GM12878 (cell line): ENCODE measurements around the gene CRYBB1. TPM values are rescaled to one million over a fixed set of nuclear protein-coding genes. Genes with fewer than 3 reads are reported as not detected.

ENCODE experiments used
- ATAC-seq: fragments of 200-7000 bp; cut with Tn5 transposase; 3 replicates; pipeline ENCODE4 v1.9.1; 2020; ENCODE audit warnings: mild to moderate bottlenecking, moderate library complexity
- BruUV-seq: library from RNA; stranded (reverse); fragments of 400-500 nt; replicated peaks from 2 replicates; lab custom pipeline; 2021; lab: Mats Ljungman, UMichigan
- CTCF ChIA-PET: fragments of 300-600 bp; sonication (Branson Sonifier 250); formaldehyde crosslinking; extraction: SDS; loops from one replicate; lab custom pipeline; 2021; ENCODE audit warnings: inconsistent platforms; lab: Yijun Ruan, JAX
- POLR2A ChIA-PET: fragments of 350-600 bp; formaldehyde crosslinking; extraction: SDS; loops from one replicate; lab custom pipeline; 2021; ENCODE audit warnings: inconsistent platforms; lab: Charles Lee
- RAD21 ChIA-PET: fragments of 300-600 bp; sonication (Branson Sonifier 250); formaldehyde crosslinking; loops from one replicate; lab custom pipeline; 2023; ENCODE audit warnings: antibody characterized with exemption; ENCODE audit not compliant: unreplicated experiment; lab: Charles Lee
- SMC1A ChIA-PET: fragments of 300-600 bp; sonication (Branson Sonifier 250); formaldehyde crosslinking; loops from one replicate; lab custom pipeline; 2023; ENCODE audit not compliant: unreplicated experiment, uncharacterized antibody; lab: Charles Lee
- DNase-seq: peaks from one replicate; pipeline ENCODE4 v3.0.0-alpha.2; 2011; ENCODE audit warnings: low read depth, low spot score
- FAIRE-seq: peaks from 3 replicates; lab custom pipeline; 2011; peaks lifted over from hg19 to GRCh38; lab: Jason Lieb, UNC
- H2AFZ ChIP-seq: 2 replicates; pipeline ENCODE4 v1.6.0; 2011; ENCODE audit warnings: low read depth, low read length, control low read depth; ENCODE audit not compliant: control insufficient read depth
- H3K27ac ChIP-seq: 2 replicates; pipeline ENCODE4 v1.5.1; 2011; ENCODE audit warnings: control low read depth; ENCODE audit not compliant: control insufficient read depth, insufficient read depth
- H3K27me3 ChIP-seq, 2 experiments: replicated peaks in 1 of 2; 2 replicates each; pipeline versions ENCODE4 v1.6.0 to v1.6.1; 2011; ENCODE audit warnings: low read length in 1 of 2; ENCODE audit not compliant: control insufficient read depth in 2 of 2, insufficient read depth in 2 of 2
- H3K36me3 ChIP-seq, 2 experiments: 2 replicates each; pipeline ENCODE4 v1.5.1; 2011; ENCODE audit warnings: low read length in 1 of 2; ENCODE audit not compliant: control insufficient read depth in 2 of 2, insufficient read depth in 2 of 2
- H3K4me1 ChIP-seq: 2 replicates; pipeline ENCODE4 v1.6.1; 2011; ENCODE audit warnings: mild to moderate bottlenecking, low read length, moderate library complexity, mixed read lengths; ENCODE audit not compliant: control insufficient read depth, insufficient read depth
- H3K4me2 ChIP-seq: 2 replicates; pipeline ENCODE4 v1.6.0; 2011; ENCODE audit warnings: control low read depth; ENCODE audit not compliant: control insufficient read depth, insufficient read depth
- H3K4me3 ChIP-seq: fragments of 200-600 bp; sonication (generic); 2 replicates; pipeline ENCODE4 v1.5.1; 2016
- H3K79me2 ChIP-seq: 2 replicates; pipeline ENCODE4 v1.6.0; 2011; ENCODE audit warnings: low read length; ENCODE audit not compliant: control insufficient read depth, insufficient read depth
- H3K9ac ChIP-seq: 2 replicates; pipeline ENCODE4 v1.8.0; 2011; ENCODE audit warnings: low read length, control low read depth, mixed read lengths; ENCODE audit not compliant: control insufficient read depth, insufficient read depth
- H3K9me3 ChIP-seq: replicated peaks from 3 replicates; pipeline ENCODE4 v1.5.1; 2011; ENCODE audit warnings: mild to moderate bottlenecking, low read length; ENCODE audit not compliant: control insufficient read depth, insufficient read depth
- H4K20me1 ChIP-seq: 2 replicates; pipeline ENCODE4 v1.6.0; 2011; ENCODE audit not compliant: control insufficient read depth, insufficient read depth
- CBFB ChIP-seq: IDR thresholded peaks from 2 replicates; pipeline ENCODE4 v1.6.1; 2016; ENCODE audit warnings: antibody characterized with exemption, low read depth
- CREM ChIP-seq: IDR thresholded peaks from 2 replicates; pipeline ENCODE4 v1.6.1; 2014; ENCODE audit warnings: antibody characterized with exemption, low read depth
- E4F1 ChIP-seq: fragments of 450-650 bp; IDR thresholded peaks from 2 replicates; pipeline ENCODE4 v1.6.1; 2018; ENCODE audit warnings: borderline replicate concordance, mild to moderate bottlenecking; ENCODE audit not compliant: partially characterized antibody
- ETV6 ChIP-seq, 2 experiments: fragments of 450-650 bp in 1 of 2; IDR thresholded peaks in 1 of 2; conservative IDR thresholded peaks in 1 of 2; 2 replicates each; pipeline ENCODE4 v1.6.1; 2014; ENCODE audit warnings: antibody characterized with exemption in 1 of 2, borderline replicate concordance in 1 of 2, low read depth in 1 of 2, mild to moderate bottlenecking in 1 of 2, moderate library complexity in 1 of 2
- GATAD2B ChIP-seq: fragments of 450-650 bp; conservative IDR thresholded peaks from 2 replicates; pipeline ENCODE4 v1.6.1; 2017; ENCODE audit warnings: low read depth, mild to moderate bottlenecking, moderate library complexity
- KDM1A ChIP-seq: fragments of 200-600 bp; sonication (generic); IDR thresholded peaks from 2 replicates; pipeline ENCODE4 v1.6.1; 2016; ENCODE audit warnings: borderline replicate concordance
- NFYB ChIP-seq: IDR thresholded peaks from 2 replicates; pipeline ENCODE4 v1.6.1; 2011; ENCODE audit warnings: low read depth, mild to moderate bottlenecking, low read length, improper control_type of control experiment, moderate library complexity; ENCODE audit not compliant: insufficient read depth
- PKNOX1 ChIP-seq: fragments of 450-650 bp; IDR thresholded peaks from 2 replicates; pipeline ENCODE4 v1.6.1; 2016; ENCODE audit warnings: mild to moderate bottlenecking
- PML ChIP-seq: IDR thresholded peaks from 2 replicates; pipeline ENCODE4 v1.6.1; 2012; ENCODE audit warnings: low read length, inconsistent platforms
- RB1 ChIP-seq: fragments of 450-650 bp; formaldehyde crosslinking; IDR thresholded peaks from 2 replicates; pipeline ENCODE4 v1.6.1; 2017; ENCODE audit warnings: mild to moderate bottlenecking, borderline replicate concordance
- SP1 ChIP-seq: IDR thresholded peaks from one replicate; pipeline ENCODE4 v1.6.1; 2011; ENCODE audit warnings: low read depth, low read length
- TCF12 ChIP-seq: IDR thresholded peaks from 2 replicates; pipeline ENCODE4 v1.6.1; 2011; ENCODE audit warnings: low read depth, mild to moderate bottlenecking, low read length
- ZNF274 ChIP-seq: IDR thresholded peaks from one replicate; pipeline ENCODE4 v1.8.0; 2011; ENCODE audit not compliant: insufficient read length, insufficient read depth
- ZSCAN29 ChIP-seq: fragments of 450-650 bp; IDR thresholded peaks from 2 replicates; pipeline ENCODE4 v1.6.1; 2017; ENCODE audit warnings: mild to moderate bottlenecking, moderate library complexity
- WGBS: methylation state at CpG from one replicate; pipeline ENCODE4 v1.1.6; 2016; ENCODE audit warnings: low lambda C conversion rate; ENCODE audit not compliant: insufficient replicate concordance, insufficient coverage; ENCODE audit errors: missing lambda C conversion rate; 5-methylcytosine and 5-hydroxymethylcytosine counted together
- in situ Hi-C: fragments of 300-500 bp; cut with MboI; formaldehyde crosslinking; loops from 9 replicates; pipeline ENCODE4 v1.14.3; 2018; ENCODE audit warnings: mixed read lengths
- intact Hi-C: fragments of 100-400 bp; cut with micrococcal nuclease; formaldehyde crosslinking; loops from one replicate; pipeline ENCODE4 v1.14.2; 2022; ENCODE audit not compliant: unreplicated experiment
- polyA plus RNA-seq, 11 experiments: library from polyadenylated mRNA; depleted of rRNA in 4 of 11; unstranded in 6 of 11; stranded (reverse) in 5 of 11; fragments of >200 nt; fragmentation: Nextera tagmentation in 4 of 11; fragmentation: Illumina TruSeq in 1 of 11; extraction: Ambion mirVana in 4 of 11; extraction: Trizol in 1 of 11; gene quantifications; 1 replicate in 1 of 11; 2 replicates in 10 of 11; pipeline versions ENCODE4 v1.2.1 to v1.2.3, GENCODE V29; 2011 to 2016; ENCODE audit warnings: inconsistent platforms in 2 of 11, missing spikeins in 2 of 11, low read depth in 1 of 11
- total RNA-seq, 4 experiments: library from RNA; depleted of rRNA in 3 of 4; stranded (reverse); fragments of >200 nt in 3 of 4; fragmentation: Illumina TruSeq in 1 of 4; extraction: Trizol in 1 of 4; gene quantifications; 2 replicates each; pipeline versions ENCODE4 v1.2.1 to v1.2.3, GENCODE V29; 2013 to 2021
- TF ChIP-seq, protein P1 (sequence below): fragments of 450-650 bp; IDR thresholded peaks from 2 replicates; pipeline ENCODE4 v1.6.1; 2017; ENCODE audit warnings: mild to moderate bottlenecking, low read depth, inconsistent platforms; ENCODE audit not compliant: poor library complexity, severe bottlenecking

Gene CRYBB1
- total and polyA plus RNA-seq, 10 of the 15 experiments (the other 5 are each of a cell fraction or from before 2014, with no cell fraction given): 0.09 to 0.64 (median 0.23) TPM; not detected in 5

- TF ChIP-seq E4F1: no peak
- TF ChIP-seq KDM1A: no peak
- no peak for TF ChIP-seq TCF12
- no peak for TF ChIP-seq RB1
- TF ChIP-seq ZNF274: no peak
- TF ChIP-seq ZSCAN29: no peak
- TF ChIP-seq, all 136 proteins: peak for 0
Observed at GRCh38 chr22:26593763-26594162, 24.1 kb downstream of the CRYBB1 start (continued).

GRCh38 chr22:26592421-26592891, 25.4 kb downstream of the CRYBB1 start:
- in situ Hi-C loops (no loop called here), intact Hi-C loops (loop anchor here (5.0 kb wide), 1 partner anchor 90 kb away; no protein-coding TSS in a partner anchor)
- Histone ChIP-seq H3K4me3 (peak overlapping the region; percentile 6; the same call in 1 of the 2 replicates), H2AFZ (peak overlapping the region; percentile 41), H3K27me3 (no peaks in the 10 kb centered on the region), H3K4me1 (peaks cover 28% of the 10 kb centered on the region), H3K36me3 (no peaks in the 10 kb centered on the region), H3K4me2 (peak overlapping the region; percentile 39), H4K20me1 (no peaks in the 10 kb centered on the region), H3K9me3 (no peaks in the 10 kb centered on the region), H3K9ac (peak overlapping the region; percentile 8), H3K79me2 (peaks cover 22% of the 10 kb centered on the region), H3K27ac (peak overlapping the region; percentile 86)
- ATAC-seq (peak; percentile 86), FAIRE-seq (peak; percentile 90), DNase-seq (peak; percentile 72)
- no TSS peak for BruUV-seq
- ChIA-PET CTCF (interaction anchor here (0.9 to 4.2 kb wide), 7 partner anchors 59 to 163 kb away, joined by 3 to 12 read pairs (median 4); no protein-coding TSS in a partner anchor), POLR2A (interaction anchor here (0.7 to 8.0 kb wide), 4 partner anchors 8 to 109 kb away, joined by 3 to 62 read pairs (median 7); partner anchors contain the start of genes HPS4 and SRRD), SMC1A (interaction anchor here (0.8 to 2.9 kb wide), 8 partner anchors 13 to 91 kb away, joined by 3 to 20 read pairs (median 4); no protein-coding TSS in a partner anchor), RAD21 (interaction anchor here (0.9 to 2.3 kb wide), 10 partner anchors 8 to 81 kb away, joined by 3 to 8 read pairs (median 4); partner anchors contain the start of gene TFIP11)
- WGBS: 0% methylated on average over 4 of the region's 4 CpGs
- peak; percentile 63 for TF ChIP-seq SP1
- TF ChIP-seq PML: no peak
- TF ChIP-seq CBFB: peak; percentile 61
- TF ChIP-seq NFYB: no peak
- peak; percentile 83 for TF ChIP-seq TCF12
- TF ChIP-seq CREM: peak; percentile 34; the same call in 1 of the 2 replicates
- peak; percentile 66; the same call in 1 of the 2 replicates for TF ChIP-seq GATAD2B
- TF ChIP-seq, protein P1, sequence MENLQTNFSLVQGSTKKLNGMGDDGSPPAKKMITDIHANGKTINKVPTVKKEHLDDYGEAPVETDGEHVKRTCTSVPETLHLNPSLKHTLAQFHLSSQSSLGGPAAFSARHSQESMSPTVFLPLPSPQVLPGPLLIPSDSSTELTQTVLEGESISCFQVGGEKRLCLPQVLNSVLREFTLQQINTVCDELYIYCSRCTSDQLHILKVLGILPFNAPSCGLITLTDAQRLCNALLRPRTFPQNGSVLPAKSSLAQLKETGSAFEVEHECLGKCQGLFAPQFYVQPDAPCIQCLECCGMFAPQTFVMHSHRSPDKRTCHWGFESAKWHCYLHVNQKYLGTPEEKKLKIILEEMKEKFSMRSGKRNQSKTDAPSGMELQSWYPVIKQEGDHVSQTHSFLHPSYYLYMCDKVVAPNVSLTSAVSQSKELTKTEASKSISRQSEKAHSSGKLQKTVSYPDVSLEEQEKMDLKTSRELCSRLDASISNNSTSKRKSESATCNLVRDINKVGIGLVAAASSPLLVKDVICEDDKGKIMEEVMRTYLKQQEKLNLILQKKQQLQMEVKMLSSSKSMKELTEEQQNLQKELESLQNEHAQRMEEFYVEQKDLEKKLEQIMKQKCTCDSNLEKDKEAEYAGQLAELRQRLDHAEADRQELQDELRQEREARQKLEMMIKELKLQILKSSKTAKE: no peak
- TF ChIP-seq ETV6 (conservative IDR thresholded peaks at IDR 0.05 in 1 of 2, IDR thresholded peaks at IDR 0.05 in 1 of 2; ENCODE audit: borderline replicate concordance in 1 of 2, low read depth in 1 of 2): peak in 1 of 2 experiments; percentile 75; a peak in 2 of 4 replicates
- TF ChIP-seq PKNOX1: peak; percentile 54
